Mucosa of rectum (tissue), 2 donors: Measurements from ENCODE around the gene COL15A1.

Source experiments
- H3K27ac ChIP-seq, 2 donors: one replicate each; pipeline ENCODE4 v1.7.0; 2013; ENCODE audit warnings: inconsistent platforms in 2 of 2, low read depth in 2 of 2, low read length in 2 of 2
- H3K27me3 ChIP-seq, 2 donors: one replicate each; pipeline ENCODE4 v1.7.0; 2013; ENCODE audit warnings: low read length in 2 of 2; ENCODE audit not compliant: control insufficient read depth in 2 of 2, insufficient read depth in 2 of 2
- H3K36me3 ChIP-seq, 2 donors: one replicate each; pipeline ENCODE4 v1.7.0; 2013; ENCODE audit warnings: low read length in 2 of 2; ENCODE audit not compliant: control insufficient read depth in 2 of 2, insufficient read depth in 2 of 2
- H3K4me1 ChIP-seq, 2 donors: one replicate each; pipeline ENCODE4 v1.7.0; 2013; ENCODE audit warnings: low read length in 2 of 2, mild to moderate bottlenecking in 1 of 2; ENCODE audit not compliant: control insufficient read depth in 2 of 2, insufficient read depth in 2 of 2
- H3K4me3 ChIP-seq, 2 donors: one replicate each; pipeline ENCODE4 v1.7.0; 2013; ENCODE audit warnings: low read length in 2 of 2
- H3K9ac ChIP-seq, 2 donors: one replicate each; pipeline ENCODE4 v1.7.0; 2013; ENCODE audit warnings: low read length in 2 of 2, low read depth in 1 of 2, mild to moderate bottlenecking in 1 of 2
- H3K9me3 ChIP-seq, 2 donors: one replicate each; pipeline ENCODE4 v1.7.0; 2013; ENCODE audit warnings: low read length in 2 of 2; ENCODE audit not compliant: control insufficient read depth in 2 of 2
- donor health status: healthy.
- donor health status: Normal muscosa, but diverticular disease.

COL15A1 gene

DNA sequence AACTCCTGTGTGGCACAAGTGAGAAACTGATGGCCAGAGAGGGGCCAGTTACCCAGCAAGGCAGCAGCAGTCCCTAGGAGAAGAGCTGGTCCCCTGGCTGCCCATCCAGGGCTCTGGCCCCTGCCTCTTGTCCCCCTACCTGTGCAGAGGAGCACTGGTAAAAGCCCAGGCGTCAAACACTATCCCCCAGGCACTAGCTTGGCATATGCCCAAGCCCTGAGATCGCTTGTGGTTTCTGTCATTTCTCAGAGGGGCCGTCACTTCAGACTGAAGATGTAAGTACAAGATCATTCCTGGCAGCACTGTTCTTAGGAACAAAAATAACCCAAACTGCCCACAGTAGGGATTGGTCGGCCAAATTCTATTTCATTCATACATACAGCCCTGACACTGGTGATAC, 53.9 kb downstream of the COL15A1 start:
- no peaks in the 10 kb centered on the region for H3K27me3 ChIP-seq
- H3K4me1 ChIP-seq, result peaks cover 0 to 29% of the 10 kb centered on the region in 2 donors
- no peaks in the 10 kb centered on the region for H3K9me3 ChIP-seq
- no peak overlapping the region for H3K27ac ChIP-seq
- H3K9ac ChIP-seq, result no peak overlapping the region
- H3K4me3 ChIP-seq, result no peak overlapping the region
- H3K36me3 ChIP-seq, result no peaks in the 10 kb centered on the region

DNA sequence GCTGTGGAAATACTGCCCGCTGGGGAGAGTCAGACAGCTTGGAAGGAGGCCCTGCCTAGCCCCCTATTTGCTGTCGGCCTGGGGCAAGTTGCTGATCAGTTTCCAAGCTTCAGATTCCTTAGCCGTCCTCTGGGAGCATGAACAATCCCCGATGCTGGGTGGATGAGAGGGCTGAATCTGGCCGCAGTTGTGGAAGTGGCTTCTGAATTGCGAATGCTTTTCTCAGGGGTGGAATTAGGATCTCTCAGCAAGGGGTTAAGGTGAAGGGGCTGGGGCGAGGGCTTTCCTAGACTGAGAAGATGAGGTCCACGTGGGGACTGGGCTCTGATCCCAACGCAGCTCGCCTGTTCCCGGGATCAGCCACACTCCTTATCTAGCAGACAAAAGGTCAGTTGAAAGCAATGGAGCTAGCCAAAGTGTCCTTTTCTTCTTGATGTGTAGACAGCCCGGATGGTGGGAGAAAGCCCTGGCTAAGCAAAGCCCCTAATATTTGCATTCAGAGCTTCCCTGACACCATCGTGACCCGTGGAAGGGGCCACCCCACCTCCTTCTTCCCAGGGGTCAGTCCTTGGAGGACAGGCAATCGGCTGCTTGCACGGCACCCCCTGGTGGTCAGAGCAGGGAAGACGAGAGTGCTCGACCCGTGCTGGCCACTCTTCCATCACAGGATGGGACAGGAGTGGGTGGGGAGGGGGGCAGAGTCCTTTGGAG, 54.9 kb downstream of the COL15A1 start:
- Histone ChIP-seq H3K27ac (peak overlapping the region in 1 of 2 donors; percentile 56), H3K36me3 (no peaks in the 10 kb centered on the region), H3K9ac (no peak overlapping the region), H3K9me3 (no peaks in the 10 kb centered on the region), H3K4me3 (no peak overlapping the region), H3K27me3 (no peaks in the 10 kb centered on the region), H3K4me1 (peaks cover 0 to 23% of the 10 kb centered on the region in 2 donors)

DNA sequence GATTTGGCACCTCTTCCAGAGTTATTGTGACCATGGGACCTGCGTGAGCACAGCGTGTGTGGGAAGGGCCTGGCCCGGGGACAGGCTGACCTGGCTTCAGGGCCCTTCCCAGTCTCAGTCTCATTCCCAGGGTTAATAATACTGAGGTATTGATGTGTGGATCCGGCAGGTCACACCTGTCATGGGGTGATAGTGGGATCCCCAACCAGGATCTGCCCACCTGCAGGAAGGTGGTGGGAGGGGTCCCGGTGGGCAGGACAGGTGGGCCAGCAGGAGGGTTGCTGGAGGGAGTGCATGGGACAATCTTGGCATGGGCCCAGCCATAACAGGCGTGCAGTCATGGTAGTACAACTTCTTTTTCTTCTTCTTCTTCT, 55.4 kb downstream of the COL15A1 start:
- Histone ChIP-seq H3K36me3 (no peaks in the 10 kb centered on the region), H3K4me1 (peaks cover 0 to 21% of the 10 kb centered on the region in 2 donors), H3K27me3 (no peaks in the 10 kb centered on the region), H3K4me3 (no peak overlapping the region), H3K9ac (no peak overlapping the region), H3K9me3 (no peaks in the 10 kb centered on the region), H3K27ac (no peak overlapping the region)

DNA sequence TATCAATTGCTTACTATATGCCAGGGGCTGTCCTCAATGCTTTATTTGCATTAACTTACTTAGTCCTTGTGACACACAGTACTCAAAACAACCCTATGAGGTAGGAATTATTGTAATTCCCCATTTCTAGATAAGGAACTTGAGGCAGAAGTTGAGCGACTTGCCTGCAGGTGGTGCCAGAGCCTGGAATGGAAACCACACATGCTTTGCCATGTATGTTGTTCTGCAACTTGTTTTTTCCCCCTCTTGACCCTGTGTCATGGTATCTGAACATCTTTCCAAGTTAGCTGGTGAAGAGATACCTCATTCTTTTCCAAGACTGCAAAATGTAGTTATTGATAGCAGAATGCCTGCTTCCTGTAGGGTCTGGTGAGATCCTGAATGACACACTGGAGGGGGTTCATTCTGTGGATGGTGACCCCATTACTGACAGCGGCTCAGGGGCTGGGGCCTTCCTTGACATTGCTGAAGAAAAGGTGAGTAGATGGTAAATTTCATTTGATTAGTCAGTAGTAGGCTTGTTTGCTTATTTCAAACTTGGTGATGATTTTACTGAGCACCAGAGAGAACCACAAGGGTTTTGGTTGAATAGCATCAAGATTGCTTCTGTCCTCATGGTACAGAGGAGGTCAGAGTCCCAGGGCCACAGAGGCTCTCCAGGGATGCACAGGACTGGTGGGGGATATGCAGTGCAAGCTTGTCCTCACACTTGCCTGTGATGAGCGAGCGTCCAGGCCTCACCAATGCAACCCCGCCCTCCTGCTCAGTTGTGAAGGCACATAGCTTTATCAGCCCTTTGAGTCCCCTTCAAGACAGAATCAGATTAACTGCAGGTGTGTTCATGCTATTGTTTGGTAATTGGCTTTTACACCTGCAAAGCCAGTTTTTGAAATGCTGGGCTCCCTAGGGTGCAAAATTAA, 57.0 kb downstream of the COL15A1 start:
- H3K27me3 ChIP-seq, result no peaks in the 10 kb centered on the region
- H3K9me3 ChIP-seq, result no peaks in the 10 kb centered on the region
- no peak overlapping the region for H3K9ac ChIP-seq
- no peak overlapping the region for H3K27ac ChIP-seq
- no peaks in the 10 kb centered on the region for H3K36me3 ChIP-seq
- H3K4me1 ChIP-seq, result peaks cover 0 to 16% of the 10 kb centered on the region in 2 donors
- no peak overlapping the region for H3K4me3 ChIP-seq

DNA sequence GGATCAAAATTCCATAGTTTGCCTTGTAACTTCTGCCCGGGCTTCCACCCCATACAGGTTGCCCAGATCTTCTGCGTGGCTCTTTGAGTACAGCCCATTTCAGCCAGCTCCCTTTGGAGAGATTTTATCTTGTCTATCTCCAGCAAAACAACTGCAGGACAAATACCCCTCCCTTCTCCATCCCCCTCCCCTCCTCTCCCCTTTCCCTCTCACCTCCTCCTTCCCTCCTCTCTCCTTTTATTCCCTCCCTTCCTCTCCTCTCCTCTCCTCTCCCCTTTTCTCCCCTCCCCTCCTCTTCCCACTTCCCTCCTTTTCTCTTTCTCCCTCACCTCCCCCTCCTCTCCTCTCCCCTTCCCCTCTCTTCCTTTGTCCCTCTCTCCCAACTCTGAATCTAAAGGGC, 58.2 kb downstream of the COL15A1 start:
- Histone ChIP-seq H3K4me1 (peaks cover 0 to 16% of the 10 kb centered on the region in 2 donors), H3K36me3 (no peaks in the 10 kb centered on the region), H3K9me3 (no peaks in the 10 kb centered on the region), H3K4me3 (no peak overlapping the region), H3K27ac (no peak overlapping the region), H3K27me3 (no peaks in the 10 kb centered on the region), H3K9ac (no peak overlapping the region)

DNA sequence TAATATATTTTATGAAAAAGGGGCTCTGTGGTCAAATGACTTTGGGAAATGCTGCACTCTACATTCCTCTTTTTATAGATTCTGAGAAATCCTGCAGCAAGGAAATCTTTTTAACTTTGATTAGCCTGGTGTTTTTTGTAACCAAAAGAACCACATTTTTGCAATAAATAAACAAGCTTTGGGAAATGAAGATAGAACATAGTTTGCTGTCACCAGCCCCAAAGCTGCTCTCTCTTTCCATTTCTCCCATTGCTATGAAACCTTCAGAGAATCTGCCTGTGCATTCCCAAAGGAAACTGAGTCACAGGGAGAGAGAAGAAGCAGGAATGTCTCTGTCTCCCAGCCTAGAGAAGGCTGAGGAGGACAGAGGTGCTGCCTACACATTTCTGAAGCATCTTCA, 59.0 kb downstream of the COL15A1 start:
- H3K36me3 ChIP-seq, result no peaks in the 10 kb centered on the region
- H3K27ac ChIP-seq, result no peak overlapping the region

DNA sequence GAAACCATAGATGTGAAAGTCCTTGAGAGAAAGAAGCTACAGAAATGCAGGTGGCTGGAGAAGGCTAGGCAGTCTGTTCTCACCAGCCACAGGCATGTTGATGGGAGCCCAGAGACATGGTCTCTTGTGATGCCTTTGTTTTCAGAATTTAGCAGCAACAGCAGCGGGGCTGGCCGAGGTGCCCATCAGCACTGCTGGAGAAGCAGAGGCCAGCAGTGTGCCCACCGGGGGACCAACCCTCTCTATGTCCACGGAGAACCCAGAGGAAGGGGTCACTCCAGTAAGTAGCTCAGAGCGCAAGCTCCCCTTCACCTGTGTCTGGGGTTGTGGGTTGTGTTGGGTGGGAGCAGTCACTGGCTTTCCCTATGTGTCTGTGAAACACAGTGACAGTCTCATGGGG, 59.6 kb downstream of the COL15A1 start:
- Histone ChIP-seq H3K9ac (no peak overlapping the region), H3K27ac (no peak overlapping the region), H3K4me1 (peaks cover 0 to 7% of the 10 kb centered on the region in 2 donors), H3K9me3 (no peaks in the 10 kb centered on the region), H3K36me3 (no peaks in the 10 kb centered on the region), H3K27me3 (no peaks in the 10 kb centered on the region), H3K4me3 (no peak overlapping the region)

More for the DNA sequence above, 59.0 kb downstream of the COL15A1 start:
- H3K9ac ChIP-seq, result no peak overlapping the region
- H3K9me3 ChIP-seq, result no peaks in the 10 kb centered on the region
- no peaks in the 10 kb centered on the region for H3K27me3 ChIP-seq
- no peak overlapping the region for H3K4me3 ChIP-seq
- H3K4me1 ChIP-seq, result peaks cover 0 to 8% of the 10 kb centered on the region in 2 donors

DNA sequence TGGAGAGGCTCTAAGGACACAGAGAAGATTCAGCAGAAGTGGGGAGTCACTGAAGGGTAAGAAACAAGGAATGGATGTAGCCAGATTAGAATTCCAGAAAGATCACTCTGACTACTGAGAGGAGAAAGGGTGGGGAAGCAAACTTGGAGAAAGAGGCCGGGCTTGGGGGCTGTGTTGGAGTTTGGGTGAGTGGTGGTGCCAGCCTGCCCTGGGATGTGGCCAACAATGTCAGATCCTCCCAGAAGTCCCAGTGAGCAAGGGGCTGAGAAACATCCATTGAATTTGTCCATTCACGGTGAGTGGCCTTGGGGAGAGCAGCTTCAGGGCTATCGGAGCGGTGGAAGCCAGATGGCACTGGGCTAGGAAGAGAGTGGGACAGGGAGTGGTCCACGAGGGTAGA, 60.4 kb downstream of the COL15A1 start:
- H3K9ac ChIP-seq, result no peak overlapping the region
- H3K4me1 ChIP-seq, result peaks cover 0 to 2% of the 10 kb centered on the region in 2 donors
- no peak overlapping the region for H3K4me3 ChIP-seq
- no peaks in the 10 kb centered on the region for H3K9me3 ChIP-seq
- no peak overlapping the region for H3K27ac ChIP-seq
- no peaks in the 10 kb centered on the region for H3K27me3 ChIP-seq
- H3K36me3 ChIP-seq, result no peaks in the 10 kb centered on the region

DNA sequence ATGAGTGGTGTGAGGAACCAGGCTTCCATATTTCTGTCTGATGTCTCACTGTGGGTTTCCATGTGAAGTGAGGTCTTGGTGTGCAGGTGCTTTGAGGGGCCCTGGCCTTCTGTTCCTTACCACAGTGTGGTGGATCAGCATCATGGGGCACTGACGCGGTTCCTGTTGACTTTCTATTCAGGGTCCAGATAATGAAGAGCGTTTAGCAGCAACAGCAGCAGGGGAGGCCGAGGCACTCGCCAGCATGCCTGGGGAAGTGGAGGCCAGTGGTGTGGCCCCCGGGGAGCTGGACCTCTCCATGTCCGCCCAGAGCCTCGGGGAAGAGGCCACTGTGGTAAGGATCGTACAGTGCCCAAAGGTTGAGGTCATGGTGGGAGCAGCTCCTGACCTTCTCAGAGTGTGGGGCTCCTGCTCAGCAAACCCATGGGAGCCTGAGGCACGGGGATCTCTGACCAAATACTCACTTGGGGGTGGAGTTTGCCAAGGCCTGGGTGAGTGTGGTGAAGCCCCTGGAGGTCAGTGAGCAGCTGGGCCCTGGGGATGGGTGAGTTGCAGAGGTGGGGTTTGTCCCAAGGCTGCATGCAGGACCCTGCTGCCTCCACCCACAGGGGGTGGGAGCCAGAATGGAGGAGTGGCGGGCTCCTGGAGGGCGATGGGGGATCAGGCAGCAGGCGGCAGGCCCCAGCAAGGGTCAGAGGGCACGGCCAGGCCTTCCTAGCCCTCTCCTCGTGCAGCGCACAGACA, 61.2 kb downstream of the COL15A1 start:
- no peaks in the 10 kb centered on the region for H3K4me1 ChIP-seq
- no peaks in the 10 kb centered on the region for H3K27me3 ChIP-seq
- H3K36me3 ChIP-seq, result no peaks in the 10 kb centered on the region
- H3K4me3 ChIP-seq, result no peak overlapping the region
- H3K9me3 ChIP-seq, result no peaks in the 10 kb centered on the region
- no peak overlapping the region for H3K27ac ChIP-seq
- H3K9ac ChIP-seq, result no peak overlapping the region

DNA sequence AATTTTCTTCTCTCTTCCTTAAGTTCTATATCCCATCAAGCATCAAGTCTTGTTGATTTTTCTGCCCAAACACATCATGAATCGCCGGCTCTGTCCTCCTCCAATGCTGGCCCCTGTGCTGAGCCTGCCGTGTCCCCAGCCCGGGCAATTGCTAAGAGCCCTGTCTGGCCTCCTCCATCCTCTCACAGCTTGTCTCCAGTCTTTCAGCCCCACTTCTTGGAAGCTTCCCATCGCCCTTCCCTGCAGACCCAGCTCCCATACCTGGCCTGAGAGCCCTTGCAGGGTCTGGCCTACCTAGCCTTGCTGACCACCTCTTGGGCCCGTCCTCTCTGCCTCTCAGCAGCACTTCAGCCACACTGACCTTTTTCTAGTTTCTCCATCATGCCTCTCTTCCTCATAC, 61.9 kb downstream of the COL15A1 start:
- Histone ChIP-seq H3K36me3 (no peaks in the 10 kb centered on the region), H3K9me3 (no peaks in the 10 kb centered on the region), H3K4me1 (no peaks in the 10 kb centered on the region), H3K27ac (no peak overlapping the region), H3K4me3 (no peak overlapping the region), H3K9ac (no peak overlapping the region), H3K27me3 (no peaks in the 10 kb centered on the region)
